ENCODE data around the gene RAPGEF1. TPM values are rescaled to one million over a fixed set of nuclear protein-coding genes. Genes with fewer than 3 reads are reported as not detected.

RAPGEF1 gene
- total RNA-seq, 3 donors from 2014 or later = 67.1 to 103 (median 84.2) TPM

- DNase-seq (no peak), ATAC-seq (no peak)
- no peaks in the 10 kb centered on the region for H3K9me3 ChIP-seq
- TF ChIP-seq, protein P1, sequence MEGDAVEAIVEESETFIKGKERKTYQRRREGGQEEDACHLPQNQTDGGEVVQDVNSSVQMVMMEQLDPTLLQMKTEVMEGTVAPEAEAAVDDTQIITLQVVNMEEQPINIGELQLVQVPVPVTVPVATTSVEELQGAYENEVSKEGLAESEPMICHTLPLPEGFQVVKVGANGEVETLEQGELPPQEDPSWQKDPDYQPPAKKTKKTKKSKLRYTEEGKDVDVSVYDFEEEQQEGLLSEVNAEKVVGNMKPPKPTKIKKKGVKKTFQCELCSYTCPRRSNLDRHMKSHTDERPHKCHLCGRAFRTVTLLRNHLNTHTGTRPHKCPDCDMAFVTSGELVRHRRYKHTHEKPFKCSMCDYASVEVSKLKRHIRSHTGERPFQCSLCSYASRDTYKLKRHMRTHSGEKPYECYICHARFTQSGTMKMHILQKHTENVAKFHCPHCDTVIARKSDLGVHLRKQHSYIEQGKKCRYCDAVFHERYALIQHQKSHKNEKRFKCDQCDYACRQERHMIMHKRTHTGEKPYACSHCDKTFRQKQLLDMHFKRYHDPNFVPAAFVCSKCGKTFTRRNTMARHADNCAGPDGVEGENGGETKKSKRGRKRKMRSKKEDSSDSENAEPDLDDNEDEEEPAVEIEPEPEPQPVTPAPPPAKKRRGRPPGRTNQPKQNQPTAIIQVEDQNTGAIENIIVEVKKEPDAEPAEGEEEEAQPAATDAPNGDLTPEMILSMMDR (IDR thresholded peaks at IDR 0.05) = no peak
- H3K4me3 ChIP-seq = no peak overlapping the region
- peaks cover 6% of the 10 kb centered on the region for H3K36me3 ChIP-seq (ENCODE audit: low read depth)
- intact Hi-C loops (cut with DNase I, micrococcal nuclease) = no loop called here
- H3K4me1 ChIP-seq (ENCODE audit: low read depth) = no peaks in the 10 kb centered on the region
Observed at GRCh38 chr9:131603199-131603598, 136.7 kb downstream of the RAPGEF1 start.

DNA sequence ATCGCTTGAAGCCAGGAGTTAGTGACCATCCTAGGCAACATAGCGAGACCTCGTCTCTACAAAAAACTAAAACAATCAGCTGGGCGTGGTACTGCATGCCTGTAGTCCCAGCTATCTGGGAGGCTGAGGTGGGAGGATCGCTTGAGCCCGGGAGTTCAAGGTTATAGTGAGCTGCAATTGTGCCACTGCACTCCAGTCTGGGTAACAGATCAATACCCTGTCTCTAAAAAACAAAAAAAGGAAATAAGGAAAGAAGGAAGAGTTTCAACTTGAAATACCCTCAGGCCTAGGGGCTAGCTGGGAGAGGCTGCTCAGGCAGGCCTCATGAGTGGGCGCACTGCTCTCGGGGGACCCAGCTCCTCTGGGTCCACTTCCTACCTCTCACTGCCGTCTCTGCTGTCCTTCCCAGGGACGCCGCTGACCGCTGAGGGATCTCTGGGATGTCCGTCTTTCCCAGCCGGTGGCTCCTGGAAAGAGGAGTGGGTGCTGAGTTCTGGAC, 138.1 kb downstream of the RAPGEF1 start:
- Histone ChIP-seq H3K36me3 (ENCODE audit: low read depth) (peaks cover 6% of the 10 kb centered on the region), H3K9me3 (no peaks in the 10 kb centered on the region), H3K4me1 (ENCODE audit: low read depth) (no peaks in the 10 kb centered on the region), H3K4me3 (no peak overlapping the region)
- TF ChIP-seq, protein P1 (IDR thresholded peaks at IDR 0.05) = no peak
- DNase-seq (no peak), ATAC-seq (no peak)
- intact Hi-C loops (cut with DNase I, micrococcal nuclease) = no loop called here

DNA sequence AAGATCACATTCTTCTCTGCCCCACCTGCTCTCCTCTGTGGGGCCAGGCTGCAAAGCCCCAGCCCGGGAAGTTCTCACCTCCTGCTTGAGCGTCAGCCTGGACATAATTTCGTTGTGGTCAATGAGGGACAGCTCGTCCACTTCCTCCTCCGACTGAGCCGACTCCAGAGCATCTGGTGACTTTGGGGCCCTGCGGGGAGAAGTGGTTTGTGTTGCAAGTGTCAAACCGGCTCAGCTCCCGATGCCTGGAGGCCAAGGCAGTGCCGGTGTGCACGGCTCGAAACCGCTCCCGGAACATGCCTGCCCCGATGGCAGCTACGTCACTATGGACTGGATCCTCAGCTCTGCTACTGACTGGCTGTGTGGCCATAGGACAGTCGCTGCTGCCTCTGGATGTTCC, 141.8 kb downstream of the RAPGEF1 start:
- peak; percentile 57 for ATAC-seq
- intact Hi-C loops (cut with DNase I, micrococcal nuclease) = no loop called here

GRCh38 chr9:131597246-131597645, 142.6 kb downstream of the RAPGEF1 start:
- intact Hi-C loops (cut with DNase I, micrococcal nuclease) = no loop called here
- DNase-seq = no peak
- no peaks in the 10 kb centered on the region for H3K9me3 ChIP-seq
- TF ChIP-seq, protein P1 (IDR thresholded peaks at IDR 0.05) = no peak
- peaks cover 14% of the 10 kb centered on the region for H3K36me3 ChIP-seq (ENCODE audit: low read depth)
- no peak for ATAC-seq
- no peaks in the 10 kb centered on the region for H3K4me1 ChIP-seq (ENCODE audit: low read depth)
- no peak overlapping the region for H3K4me3 ChIP-seq

More for the DNA sequence above, 141.8 kb downstream of the RAPGEF1 start:
- Histone ChIP-seq H3K36me3 (ENCODE audit: low read depth) (peaks cover 14% of the 10 kb centered on the region), H3K4me3 (no peak overlapping the region), H3K9me3 (no peaks in the 10 kb centered on the region), H3K4me1 (ENCODE audit: low read depth) (no peaks in the 10 kb centered on the region)
- TF ChIP-seq, protein P1 (IDR thresholded peaks at IDR 0.05) = no peak
- DNase-seq = peak in 2 of 3 donors; percentile 29 to 78

- DNase-seq = no peak
- TF ChIP-seq, protein P1 (IDR thresholded peaks at IDR 0.05) = no peak
- Histone ChIP-seq H3K4me3 (no peak overlapping the region), H3K9me3 (no peaks in the 10 kb centered on the region), H3K36me3 (ENCODE audit: low read depth) (peaks cover 9% of the 10 kb centered on the region), H3K4me1 (ENCODE audit: low read depth) (no peaks in the 10 kb centered on the region)
- ATAC-seq = no peak
- intact Hi-C loops (cut with DNase I, micrococcal nuclease) = no loop called here
Observed at GRCh38 chr9:131596430-131596743, 143.5 kb downstream of the RAPGEF1 start.

Data from mucosa of descending colon (tissue), 3 donors.